ENCODE data around the gene RCC1. TPM values are rescaled to one million over a fixed set of nuclear protein-coding genes. Genes with fewer than 3 reads are reported as not detected.
A peak's percentile ranks its signal among the peaks of the same experiment; 100 is the strongest.

RCC1 gene
- total RNA-seq, 4 donors from 2014 or later: 13.0 to 87.9 (median 36.3) TPM

DNA sequence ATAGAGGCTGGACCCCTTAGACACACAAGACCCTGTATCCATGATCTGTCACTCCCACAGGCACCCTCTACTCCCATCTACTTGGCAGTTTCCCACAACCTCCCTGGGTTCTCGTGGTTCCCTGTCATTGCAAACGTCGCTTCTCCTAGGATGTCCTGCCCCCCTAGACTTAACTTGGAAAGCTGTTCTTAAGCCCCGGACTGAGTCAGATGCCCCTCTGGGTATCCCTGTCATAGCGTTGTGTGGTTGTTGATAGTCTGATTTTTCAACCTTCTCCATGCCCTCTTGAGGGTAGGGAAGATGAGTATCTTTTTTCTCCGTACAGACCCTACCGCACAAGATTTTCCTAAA lies 11.8 kb downstream of the RCC1 start:
- TF ChIP-seq, protein P1, sequence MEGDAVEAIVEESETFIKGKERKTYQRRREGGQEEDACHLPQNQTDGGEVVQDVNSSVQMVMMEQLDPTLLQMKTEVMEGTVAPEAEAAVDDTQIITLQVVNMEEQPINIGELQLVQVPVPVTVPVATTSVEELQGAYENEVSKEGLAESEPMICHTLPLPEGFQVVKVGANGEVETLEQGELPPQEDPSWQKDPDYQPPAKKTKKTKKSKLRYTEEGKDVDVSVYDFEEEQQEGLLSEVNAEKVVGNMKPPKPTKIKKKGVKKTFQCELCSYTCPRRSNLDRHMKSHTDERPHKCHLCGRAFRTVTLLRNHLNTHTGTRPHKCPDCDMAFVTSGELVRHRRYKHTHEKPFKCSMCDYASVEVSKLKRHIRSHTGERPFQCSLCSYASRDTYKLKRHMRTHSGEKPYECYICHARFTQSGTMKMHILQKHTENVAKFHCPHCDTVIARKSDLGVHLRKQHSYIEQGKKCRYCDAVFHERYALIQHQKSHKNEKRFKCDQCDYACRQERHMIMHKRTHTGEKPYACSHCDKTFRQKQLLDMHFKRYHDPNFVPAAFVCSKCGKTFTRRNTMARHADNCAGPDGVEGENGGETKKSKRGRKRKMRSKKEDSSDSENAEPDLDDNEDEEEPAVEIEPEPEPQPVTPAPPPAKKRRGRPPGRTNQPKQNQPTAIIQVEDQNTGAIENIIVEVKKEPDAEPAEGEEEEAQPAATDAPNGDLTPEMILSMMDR (IDR thresholded peaks at IDR 0.05): no peak
- TF ChIP-seq POLR2A (IDR thresholded peaks at IDR 0.05) (no peak), EP300 (IDR thresholded peaks at IDR 0.05; ENCODE audit: low read depth) (no peak), POLR2AphosphoS5 (IDR thresholded peaks at IDR 0.05) (no peak)
- no peaks in the 10 kb centered on the region for H3K27me3 ChIP-seq
- H3K4me1 ChIP-seq: peaks cover 6 to 16% (median 11%) of the 10 kb centered on the region in 4 donors
- in situ Hi-C loops (cut with MboI; ENCODE audit: low pct_ligation_motif_present in 1 of 4, low pct_unique_long_range_greater_than_20kb in 1 of 4, low sequenced_read_pairs in 3 of 4) (loop anchor here in 3 of 4 donors (5.0 to 25.0 kb wide), 5 partner anchors 85 to 370 kb away; partner anchors contain the start of genes ATP5IF1 (in 1 of the 3) and DNAJC8 (in 1 of the 3)), intact Hi-C loops (cut with DNase I; ENCODE audit: low total_unique reads) (loop anchor here (10.0 kb wide), 1 partner anchor 87 kb away; no protein-coding TSS in a partner anchor)
- 11 to 30% methylated on average over 4 to 7 of the region's 7 CpGs for WGBS, 2 donors (ENCODE audit: low coverage in 1 of 2)
- no peak for DNase-seq
- H3K36me3 ChIP-seq: peaks cover 0 to 8% (median 2%) of the 10 kb centered on the region in 4 donors
- H3K4me3 ChIP-seq: peak overlapping the region in 3 of 4 donors; percentile 64 to 79 (median 76)
- H3K27ac ChIP-seq: peak overlapping the region; percentile 87 to 95 (median 94)
- H3K9me3 ChIP-seq: no peaks in the 10 kb centered on the region

DNA sequence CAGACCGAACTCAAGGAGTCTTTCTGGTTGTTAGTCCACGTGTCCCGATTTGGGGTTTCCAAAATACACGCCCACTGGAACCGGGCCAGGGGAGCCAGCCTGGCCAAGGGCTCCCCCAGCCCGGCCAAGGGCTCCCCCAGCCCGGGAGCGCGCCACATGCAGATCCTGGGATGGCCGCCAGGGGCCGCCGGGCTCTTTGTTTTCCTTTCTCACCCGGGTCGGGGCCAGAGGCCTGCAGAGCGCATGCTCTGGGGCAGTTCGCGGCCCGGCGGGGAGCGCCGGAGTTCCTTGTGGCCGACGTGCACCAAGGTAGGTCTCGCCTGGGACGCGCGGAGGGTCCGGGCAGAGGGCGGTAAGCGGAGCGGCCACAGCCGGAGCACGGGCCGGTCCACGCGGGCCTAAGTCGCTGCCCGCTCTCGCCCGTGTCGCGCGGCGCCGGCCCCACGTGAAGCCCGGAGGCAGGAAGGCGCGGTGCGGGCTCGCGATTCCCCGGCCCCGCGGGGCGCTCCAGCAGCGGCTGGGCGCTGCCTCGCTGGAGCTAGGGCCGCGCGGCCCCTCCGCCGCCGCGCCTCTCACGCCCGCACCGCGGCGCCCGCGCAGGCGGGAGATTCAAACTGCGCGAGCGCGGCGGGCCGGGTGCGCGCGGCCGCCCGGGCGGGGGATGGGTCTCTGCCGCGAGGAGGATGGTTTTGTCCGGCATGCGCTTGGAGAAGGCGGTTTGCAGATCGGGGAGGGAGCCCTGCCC lies 12.3 kb downstream of the RCC1 start:
- H3K4me1 ChIP-seq: peaks cover 6 to 16% (median 11%) of the 10 kb centered on the region in 4 donors
- TF ChIP-seq POLR2A (IDR thresholded peaks at IDR 0.05) (peak; percentile 61), EP300 (IDR thresholded peaks at IDR 0.05; ENCODE audit: low read depth) (no peak), POLR2AphosphoS5 (IDR thresholded peaks at IDR 0.05) (peak; percentile 62 to 77 (median 74))
- TF ChIP-seq, protein P1 (IDR thresholded peaks at IDR 0.05): peak; percentile 99 to 100 (median 99)
- peak overlapping the region; percentile 87 to 95 (median 94) for H3K27ac ChIP-seq
- H3K27me3 ChIP-seq: no peaks in the 10 kb centered on the region
- 0% methylated on average over 12 of the region's 92 CpGs; no CpG with 5 or more reads in 1 of the 2 donors for WGBS, 2 donors (ENCODE audit: low coverage in 1 of 2)
- peak overlapping the region; percentile 53 to 79 (median 70) for H3K4me3 ChIP-seq
- no peaks in the 10 kb centered on the region for H3K9me3 ChIP-seq
- DNase-seq: peak; percentile 91
- peaks cover 0 to 6% (median 2%) of the 10 kb centered on the region in 4 donors for H3K36me3 ChIP-seq
- intact Hi-C loops (cut with DNase I; ENCODE audit: low total_unique reads): loop anchor here (10.0 kb wide), 1 partner anchor 87 kb away; no protein-coding TSS in a partner anchor
- in situ Hi-C loops (cut with MboI; ENCODE audit: low pct_ligation_motif_present in 1 of 4, low pct_unique_long_range_greater_than_20kb in 1 of 4, low sequenced_read_pairs in 3 of 4): loop anchor here in 3 of 4 donors (5.0 to 25.0 kb wide), 5 partner anchors 84 to 369 kb away; partner anchors contain the start of genes ATP5IF1 (in 1 of the 3) and DNAJC8 (in 1 of the 3)

DNA sequence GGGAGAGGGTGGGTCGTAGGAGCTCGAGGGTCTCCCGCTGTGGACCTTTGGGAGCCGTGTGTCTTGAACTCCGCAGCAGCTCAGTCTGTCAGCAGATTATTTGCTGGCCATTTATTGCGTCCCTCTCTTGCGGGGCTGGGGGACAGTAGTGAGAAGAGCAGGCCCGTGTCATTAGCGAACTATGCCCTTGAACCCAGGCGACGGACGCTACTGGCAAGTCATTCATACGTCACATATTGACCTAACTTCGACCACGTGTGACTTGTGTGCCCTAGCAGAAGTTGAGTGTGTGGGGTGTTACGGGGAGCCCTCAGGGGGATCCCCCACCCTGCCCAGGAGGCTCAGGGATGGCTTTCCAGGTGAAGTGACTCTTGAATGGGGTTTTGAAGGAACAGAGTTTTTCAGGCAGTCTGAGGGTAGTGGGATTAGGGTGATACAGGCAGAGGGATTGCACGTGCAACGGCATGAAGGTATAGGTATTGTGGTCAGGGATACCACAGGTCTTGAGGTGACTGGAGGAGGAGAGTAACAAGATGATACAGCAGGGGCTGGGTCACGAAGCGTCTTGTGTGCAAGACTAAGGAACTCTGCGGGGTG lies 13.0 kb downstream of the RCC1 start:
- 4 to 24% methylated on average over 5 to 19 of the region's 21 CpGs for WGBS, 2 donors (ENCODE audit: low coverage in 1 of 2)
- intact Hi-C loops (cut with DNase I; ENCODE audit: low total_unique reads): loop anchor here (10.0 kb wide), 1 partner anchor 86 kb away; no protein-coding TSS in a partner anchor
- in situ Hi-C loops (cut with MboI; ENCODE audit: low pct_ligation_motif_present in 1 of 4, low pct_unique_long_range_greater_than_20kb in 1 of 4, low sequenced_read_pairs in 3 of 4): loop anchor here in 3 of 4 donors (5.0 to 25.0 kb wide), 5 partner anchors 83 to 368 kb away; partner anchors contain the start of genes ATP5IF1 (in 1 of the 3) and DNAJC8 (in 1 of the 3)
- Histone ChIP-seq H3K9me3 (no peaks in the 10 kb centered on the region), H3K36me3 (peaks cover 0 to 2% (median 0%) of the 10 kb centered on the region in 4 donors), H3K27me3 (no peaks in the 10 kb centered on the region), H3K4me1 (peaks cover 6 to 16% (median 11%) of the 10 kb centered on the region in 4 donors), H3K27ac (peak overlapping the region; percentile 87 to 95 (median 94)), H3K4me3 (peak overlapping the region; percentile 21 to 79 (median 70))
- TF ChIP-seq POLR2AphosphoS5 (IDR thresholded peaks at IDR 0.05): no peak
- TF ChIP-seq, protein P1 (IDR thresholded peaks at IDR 0.05): no peak
- no peak for TF ChIP-seq POLR2A (IDR thresholded peaks at IDR 0.05)
- TF ChIP-seq EP300 (IDR thresholded peaks at IDR 0.05; ENCODE audit: low read depth): no peak
- DNase-seq: no peak
